Measurements from ENCODE around the gene STEAP4.

Gene STEAP4

DNA sequence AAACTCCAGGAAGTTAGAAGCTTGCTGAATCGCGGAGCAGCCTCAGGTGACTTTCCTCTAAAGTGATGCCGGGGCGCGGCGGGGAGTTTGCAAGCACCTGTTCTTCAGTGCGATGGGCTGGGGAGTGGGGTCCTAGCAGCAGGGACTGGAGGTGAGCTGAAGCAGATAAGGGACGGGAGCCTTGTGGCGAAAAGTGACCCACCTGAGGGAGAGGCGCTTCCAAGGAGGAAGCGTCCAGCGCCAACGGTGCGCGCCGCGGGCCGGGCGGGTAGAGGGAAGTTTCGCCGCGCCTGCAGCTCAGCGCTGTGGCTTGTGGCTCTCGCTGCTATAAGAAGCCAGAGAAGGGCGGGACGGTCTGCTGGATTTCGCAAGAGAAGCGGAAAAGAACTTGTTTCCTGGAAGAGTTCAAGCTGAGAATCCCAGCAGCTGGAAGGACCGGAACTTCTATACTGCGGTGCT lies at the start of gene STEAP4:
Gene STEAP4 (minus strand): TSS at position 305 of the 459 bp plus-strand sequence. CDS start 22,625 bp downstream, outside the sequence.
- no peak for DNase-seq (ENCODE audit: low spot score)

DNA sequence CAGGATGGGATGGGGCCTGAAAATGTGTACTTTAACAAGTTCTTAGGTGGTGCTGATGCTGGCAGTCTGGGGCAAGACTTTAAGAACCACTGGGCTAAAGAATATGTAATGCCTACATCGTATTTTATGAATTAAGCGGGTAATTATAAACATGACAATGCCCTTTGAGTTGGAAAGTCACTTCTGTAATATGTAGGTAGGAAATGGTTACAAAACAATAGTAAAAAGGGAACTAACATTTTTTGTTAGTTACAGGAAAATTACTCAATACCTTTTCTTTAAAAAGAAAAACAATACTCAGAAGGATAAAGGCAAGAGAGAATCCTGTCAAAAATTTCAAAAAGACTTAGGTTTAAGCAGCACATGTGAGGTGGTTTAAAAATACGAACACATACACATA lies 48.3 kb upstream of the STEAP4 start:
- DNase-seq (ENCODE audit: low spot score) = no peak

DNA sequence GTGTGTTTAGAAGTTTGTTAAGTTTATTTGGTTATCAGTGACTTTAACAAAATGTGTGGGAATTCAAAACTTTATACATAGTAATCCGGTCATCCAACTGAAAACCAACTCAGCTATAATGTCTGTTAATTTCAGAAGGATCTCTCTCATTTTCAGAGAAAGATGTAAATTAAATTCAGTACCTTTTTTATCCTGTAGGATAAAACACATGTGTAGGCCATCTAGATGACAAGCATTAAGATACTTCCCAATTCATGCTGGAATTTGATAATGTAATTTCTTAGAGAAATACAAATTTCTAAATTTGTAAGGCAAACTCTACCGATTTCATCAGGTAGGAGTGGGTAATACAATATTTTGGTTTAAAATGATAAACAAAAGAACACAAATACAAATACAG lies 43.4 kb upstream of the STEAP4 start:
- no peak for DNase-seq (ENCODE audit: low spot score)

DNA sequence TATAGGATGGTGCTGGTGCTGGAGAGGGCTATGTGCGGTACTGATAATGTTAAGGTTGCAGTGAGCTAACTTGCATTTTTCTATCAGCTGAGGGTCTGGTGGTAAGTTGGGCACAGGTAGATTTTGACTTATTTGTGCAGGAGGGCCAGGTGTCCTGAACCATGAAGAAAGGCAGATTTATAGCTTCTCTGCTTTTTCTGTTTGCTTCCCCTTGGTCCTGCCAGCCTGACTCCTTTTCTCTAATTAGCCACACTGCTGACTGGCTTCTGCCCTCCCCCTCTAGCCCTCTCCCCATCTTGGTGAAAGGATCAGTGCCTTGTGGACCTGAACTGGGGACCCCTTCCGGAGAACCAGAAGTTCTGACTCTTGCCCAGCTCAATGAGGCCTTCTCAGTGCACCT lies 40.8 kb upstream of the STEAP4 start:
- no peak for DNase-seq (ENCODE audit: low spot score)

DNA sequence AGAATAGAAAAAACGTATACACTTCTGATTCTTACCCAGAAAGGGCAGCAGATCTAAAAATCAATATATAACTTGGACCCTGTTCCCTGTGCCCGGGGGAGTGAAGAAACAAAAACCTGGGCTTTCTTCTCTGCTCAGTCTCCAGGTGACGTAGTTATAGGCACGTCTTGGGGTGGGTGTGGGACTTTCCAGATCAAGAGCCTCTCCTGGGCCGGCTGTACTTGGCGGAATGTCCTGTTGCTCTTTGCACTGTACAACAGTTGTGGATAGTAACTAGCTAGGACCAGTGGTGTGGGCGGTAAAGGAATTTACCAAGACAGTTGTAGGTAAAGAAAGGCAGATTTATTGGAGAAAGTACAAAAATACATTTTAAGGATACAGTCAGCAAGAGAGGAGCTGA lies 40.4 kb upstream of the STEAP4 start:
- no peak for DNase-seq (ENCODE audit: low spot score)

DNA sequence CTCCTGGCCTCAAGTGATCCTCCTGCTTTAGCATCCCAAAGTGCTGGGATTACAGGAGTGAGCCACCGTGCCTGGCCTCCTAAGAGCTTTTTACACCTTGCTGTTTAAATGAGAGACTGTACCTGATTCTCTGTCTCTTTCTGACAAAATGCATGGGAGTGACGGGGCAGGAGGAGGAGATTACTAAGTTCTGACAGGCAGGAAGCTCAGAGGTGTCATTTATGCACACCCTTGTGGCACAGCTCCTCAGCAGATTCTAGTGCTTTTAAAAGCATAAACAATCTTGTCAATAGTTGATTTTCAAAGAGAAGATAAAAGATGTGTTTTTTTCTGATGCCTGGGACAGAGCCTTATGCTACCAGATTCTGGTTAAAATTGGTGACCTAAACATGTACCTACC lies 39.7 kb upstream of the STEAP4 start:
- no peak for DNase-seq (ENCODE audit: low spot score)

DNA sequence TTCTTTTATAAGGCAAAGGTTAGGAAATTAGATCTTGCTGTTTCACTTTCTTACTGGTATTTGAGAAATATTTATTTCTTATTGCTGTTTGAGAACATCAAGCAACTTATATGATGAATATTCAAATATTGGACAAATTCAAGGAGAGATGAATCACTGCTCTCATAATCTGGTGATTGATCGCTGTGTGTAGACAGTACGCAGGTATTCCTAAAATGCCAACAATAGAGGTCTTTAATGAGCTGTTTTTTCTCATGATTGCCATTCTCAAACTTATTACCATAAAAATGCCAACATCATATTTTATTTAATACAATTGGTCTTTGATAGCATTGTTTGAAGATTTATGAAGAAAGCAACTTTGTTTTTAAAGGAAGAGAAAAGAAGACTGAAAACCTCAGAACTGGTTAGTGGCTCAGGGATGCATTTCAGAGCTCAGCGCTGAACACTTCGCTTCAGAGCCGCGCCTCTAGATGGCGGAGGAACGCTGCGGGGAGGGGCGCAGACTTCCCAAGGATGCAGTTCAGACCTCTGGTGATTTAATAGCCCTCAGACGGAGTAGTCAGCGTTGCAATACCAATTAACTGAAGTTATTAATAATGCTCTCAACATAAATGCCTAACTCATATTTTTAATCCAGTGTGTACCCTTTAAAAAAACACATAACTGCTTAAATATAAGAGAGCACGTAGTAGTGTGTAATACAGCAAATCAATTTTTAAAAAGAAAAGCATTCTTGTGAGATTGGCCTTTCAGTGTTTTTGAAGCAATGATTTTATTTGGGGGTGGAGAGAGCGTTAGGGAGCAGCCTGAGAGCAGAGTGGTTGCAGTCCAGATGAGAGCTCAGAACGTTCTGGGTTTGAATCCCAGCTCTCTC lies 38.5 kb upstream of the STEAP4 start:
- peak; percentile 80 for DNase-seq (ENCODE audit: low spot score)

DNA sequence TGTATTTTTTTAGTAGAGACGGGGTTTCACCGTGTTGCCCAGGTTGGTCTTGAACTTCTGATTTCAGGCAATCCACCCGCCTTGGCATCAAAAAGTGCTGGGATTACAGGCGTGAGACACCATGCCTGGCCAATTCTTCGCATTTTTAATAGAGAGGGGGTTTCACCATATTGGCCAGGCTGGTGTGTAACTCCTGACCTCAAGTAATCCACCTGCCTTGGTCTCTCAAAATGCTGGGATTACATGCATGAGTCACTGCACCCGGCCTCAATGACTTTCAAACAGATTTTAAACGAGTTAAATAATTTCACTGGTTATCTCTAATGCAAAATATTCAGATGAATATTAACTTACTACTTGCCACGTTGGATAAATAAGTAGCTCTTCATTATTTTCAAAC lies 37.6 kb upstream of the STEAP4 start:
- no peak for DNase-seq (ENCODE audit: low spot score)

DNA sequence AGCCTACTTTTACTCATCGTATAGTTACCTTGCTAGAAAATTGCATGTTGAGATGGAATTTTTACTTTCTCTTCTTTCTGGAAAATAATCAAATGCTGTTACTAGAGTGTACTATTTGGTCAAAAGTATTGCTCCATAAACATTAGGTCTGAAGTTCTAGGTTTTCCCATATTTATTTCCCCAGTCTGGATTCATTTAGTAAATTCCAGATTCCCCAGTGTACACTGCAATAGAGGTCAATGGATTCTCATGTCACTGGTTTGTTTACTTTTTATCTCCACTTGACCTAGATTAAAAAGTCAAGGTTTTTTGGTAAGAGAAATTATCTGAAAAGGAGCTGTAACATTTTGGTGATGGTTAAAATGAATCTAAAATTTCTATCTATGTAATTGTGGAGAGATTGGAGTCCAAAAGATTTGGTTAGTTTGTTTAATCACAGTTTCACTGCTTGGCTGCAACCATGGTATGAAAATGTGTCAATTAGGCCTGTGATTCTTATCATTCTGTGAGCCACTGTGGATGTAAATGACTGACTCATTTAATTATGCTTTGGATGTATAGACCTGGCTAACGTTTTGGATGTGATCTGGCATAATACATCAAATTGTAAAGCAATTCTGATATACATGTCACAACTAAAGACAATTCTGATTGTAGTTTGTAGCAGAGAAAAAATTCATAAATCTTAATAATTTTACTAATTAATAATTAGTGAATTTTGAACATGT lies 32.7 kb upstream of the STEAP4 start:
- no peak for DNase-seq (ENCODE audit: low spot score)

DNA sequence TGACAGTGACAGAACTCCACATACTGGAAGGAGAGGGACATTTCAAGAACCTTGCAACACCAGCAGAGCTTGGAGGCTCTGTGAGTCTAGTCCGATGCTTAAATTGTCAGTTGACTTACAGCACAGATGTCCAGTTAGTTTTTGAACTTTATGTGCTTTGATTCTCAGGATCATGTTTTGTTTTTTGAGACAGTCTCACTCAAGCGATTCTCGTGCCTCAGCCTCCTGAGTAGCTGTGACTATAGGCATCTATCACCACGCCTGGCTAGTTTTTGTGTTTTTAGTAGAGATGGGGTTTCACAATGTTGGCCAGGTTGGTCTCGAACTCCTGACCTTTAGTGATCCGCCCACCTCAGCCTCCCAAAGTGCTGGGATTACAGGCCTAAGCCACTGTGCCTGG lies 31.8 kb upstream of the STEAP4 start:
- no peak for DNase-seq (ENCODE audit: low spot score)

DNA sequence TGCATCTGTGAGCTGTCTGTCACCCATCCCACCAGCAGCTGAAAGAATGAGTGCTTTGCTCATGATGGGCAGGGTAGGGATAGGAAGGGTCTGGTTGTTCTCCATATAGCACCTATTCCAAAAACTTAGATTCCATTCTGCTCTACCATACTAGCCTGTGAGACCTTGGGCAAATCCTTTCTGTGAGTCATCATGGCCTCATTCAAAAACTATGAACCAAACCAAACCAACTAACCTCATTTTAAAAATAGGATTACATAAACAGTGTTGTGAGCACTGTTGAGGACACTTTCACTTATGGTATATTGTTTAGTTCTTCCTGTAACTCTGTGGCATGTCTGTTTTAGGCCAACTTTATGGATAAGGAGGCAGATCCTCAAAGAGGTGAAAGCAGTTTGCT lies 30.9 kb upstream of the STEAP4 start:
- DNase-seq (ENCODE audit: low spot score) = no peak

DNA sequence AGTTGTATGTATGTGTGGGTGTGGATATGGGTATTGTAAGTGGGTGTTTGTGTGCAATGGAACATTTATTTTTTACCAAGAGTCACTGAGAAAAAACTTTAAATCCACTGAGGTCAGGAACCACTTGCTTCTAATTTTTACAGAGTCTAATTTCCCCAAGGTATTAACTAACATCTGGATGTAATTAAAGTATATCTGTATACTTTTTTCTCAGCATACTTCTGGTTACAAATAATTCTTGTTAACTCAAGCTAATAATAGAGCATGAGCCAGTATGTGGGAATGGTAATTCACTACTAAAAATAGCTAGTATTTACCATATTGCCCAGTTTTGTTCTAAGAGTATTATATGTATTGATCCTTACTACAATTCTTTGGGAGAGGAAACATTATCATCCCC lies 24.6 kb upstream of the STEAP4 start:
- DNase-seq (ENCODE audit: low spot score) = no peak

DNA sequence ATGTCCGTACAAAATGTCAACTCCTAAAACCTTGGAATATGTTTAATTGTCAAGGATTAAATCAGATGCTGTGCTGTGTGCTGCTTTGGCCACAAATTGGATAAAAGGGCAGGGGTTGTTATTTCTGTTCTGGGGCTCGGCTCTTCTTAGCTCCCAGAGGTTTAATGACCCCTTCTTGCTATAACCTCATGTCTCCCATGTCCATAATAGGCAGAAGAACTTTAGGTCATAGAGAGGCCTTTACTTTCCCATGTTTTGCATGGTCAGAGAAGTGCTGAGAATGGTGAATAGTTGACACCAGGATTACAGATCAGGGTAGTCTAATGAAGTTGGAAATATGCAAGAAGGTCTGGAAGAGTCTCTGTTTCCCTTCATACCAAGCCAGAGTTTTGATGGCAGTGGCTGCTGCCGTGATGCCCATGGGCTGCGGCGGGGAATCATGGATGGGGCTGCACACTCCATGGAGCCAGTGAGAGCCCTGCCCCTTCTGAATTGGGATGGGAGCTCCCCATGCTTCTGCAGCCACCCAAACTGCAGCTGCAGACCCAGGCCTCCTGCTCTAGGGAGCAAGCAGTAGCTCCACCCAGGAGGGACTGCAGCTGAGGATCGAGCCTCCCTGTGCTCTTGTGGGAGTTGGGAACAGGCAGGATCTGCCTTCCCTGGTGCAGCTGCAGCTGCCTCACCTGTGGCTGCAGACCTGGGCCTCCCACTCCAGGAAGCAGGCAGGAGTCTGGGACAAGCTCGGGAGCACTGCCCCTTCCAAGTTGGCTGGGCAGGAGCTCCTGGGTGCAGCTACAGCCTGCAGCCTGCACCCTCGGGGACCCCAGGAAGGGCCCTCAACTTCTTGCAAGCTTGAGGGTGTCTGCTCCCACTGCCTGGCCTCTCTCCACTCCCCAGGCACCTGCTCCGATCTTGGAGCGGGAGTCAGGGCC lies 23.1 kb upstream of the STEAP4 start:
- DNase-seq (ENCODE audit: low spot score) = no peak

DNA sequence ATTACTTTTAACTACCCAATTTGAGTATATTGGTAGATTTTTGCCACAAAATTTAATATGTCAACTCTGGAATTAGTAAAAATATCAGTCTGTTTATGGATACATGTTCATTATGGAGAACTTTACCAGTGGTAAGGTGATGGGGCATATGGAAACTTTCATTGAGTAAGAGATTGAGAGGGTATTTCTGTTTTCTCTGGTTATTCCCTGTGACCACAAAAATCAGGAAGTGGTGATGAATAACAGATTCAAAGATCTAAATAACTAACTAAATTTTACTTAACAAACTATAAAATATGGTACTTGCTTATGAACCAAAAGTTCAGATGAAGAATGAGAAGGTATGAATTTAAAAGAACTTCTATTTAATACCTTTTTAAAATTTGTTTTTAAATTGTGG lies 22.1 kb upstream of the STEAP4 start:
- no peak for DNase-seq (ENCODE audit: low spot score)

DNA sequence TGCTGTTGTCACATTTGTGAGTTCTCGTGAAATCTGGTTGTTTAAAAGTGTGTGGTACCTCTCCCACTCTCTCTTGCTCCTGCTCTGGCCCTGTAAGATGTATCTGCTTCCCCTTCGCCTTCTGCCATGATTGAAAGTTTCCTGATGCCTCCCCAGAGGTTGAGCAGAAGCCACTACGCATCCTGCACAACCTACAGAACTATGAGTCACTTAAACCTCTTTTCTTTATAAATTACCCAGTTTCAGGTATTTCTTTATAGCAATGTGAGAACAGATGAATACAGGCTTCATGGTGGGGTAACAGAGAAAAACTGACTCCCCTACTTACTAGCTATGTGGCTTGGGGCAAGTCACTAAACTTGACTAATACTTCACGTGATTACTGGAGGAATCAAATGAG lies 18.0 kb upstream of the STEAP4 start:
- DNase-seq (ENCODE audit: low spot score) = no peak

DNA sequence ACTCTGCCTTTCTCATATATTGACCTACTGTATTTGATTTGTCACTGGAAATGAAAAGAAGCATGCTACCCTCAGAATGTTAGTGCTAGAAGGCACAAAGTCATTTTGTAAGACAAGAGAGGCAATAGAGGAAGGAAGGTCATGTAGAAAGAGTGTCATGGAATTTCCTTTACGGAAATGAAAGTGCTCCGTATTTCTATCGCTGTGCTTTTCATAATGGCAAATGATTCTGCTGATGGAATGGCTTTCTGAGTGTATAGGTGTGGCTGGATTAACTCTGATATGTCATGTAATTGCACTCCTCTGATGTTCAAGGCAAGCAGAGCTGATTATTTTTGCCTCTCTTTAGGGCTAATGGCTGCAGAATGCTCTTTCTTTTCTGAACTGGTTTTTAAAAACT lies 15.5 kb upstream of the STEAP4 start:
- no peak for DNase-seq (ENCODE audit: low spot score)

DNA sequence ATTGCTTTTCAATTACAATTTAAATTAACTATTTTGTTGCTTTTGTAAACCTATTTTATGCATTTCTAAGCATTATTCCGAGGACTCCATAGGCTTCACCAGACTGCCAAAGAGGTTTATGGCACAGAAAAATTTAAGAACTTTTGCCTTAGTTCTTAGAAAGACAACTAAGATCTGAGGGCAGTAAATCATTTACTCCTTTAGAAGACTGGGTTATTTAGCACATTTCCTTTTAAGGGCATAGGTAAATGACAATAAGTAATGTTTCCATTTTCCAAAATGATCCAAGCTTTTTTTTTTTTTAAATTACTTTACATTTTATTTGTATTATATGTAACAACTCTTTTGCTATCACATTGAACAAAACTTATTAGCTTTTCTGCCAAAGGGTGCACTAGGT lies 15.0 kb upstream of the STEAP4 start:
- no peak for DNase-seq (ENCODE audit: low spot score)

DNA sequence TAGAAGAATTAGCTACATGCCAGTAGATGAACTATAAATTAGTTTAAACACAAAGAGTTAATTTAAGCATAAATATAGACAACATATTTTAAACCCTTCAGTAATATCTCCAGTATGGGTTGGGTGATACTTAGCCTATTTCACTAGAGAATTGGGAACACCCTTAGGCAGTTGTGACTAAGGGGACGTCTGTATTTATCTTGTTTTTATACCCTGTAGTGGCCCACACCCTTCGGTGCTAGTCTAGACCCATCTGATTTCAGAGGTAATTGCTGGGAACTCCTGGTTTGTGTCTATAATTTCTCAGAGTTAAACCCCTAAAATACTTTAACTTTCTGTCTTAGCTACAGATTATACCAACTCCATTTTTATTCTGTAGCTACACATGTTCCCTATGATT lies 11.5 kb upstream of the STEAP4 start:
- DNase-seq (ENCODE audit: low spot score) = no peak

DNA sequence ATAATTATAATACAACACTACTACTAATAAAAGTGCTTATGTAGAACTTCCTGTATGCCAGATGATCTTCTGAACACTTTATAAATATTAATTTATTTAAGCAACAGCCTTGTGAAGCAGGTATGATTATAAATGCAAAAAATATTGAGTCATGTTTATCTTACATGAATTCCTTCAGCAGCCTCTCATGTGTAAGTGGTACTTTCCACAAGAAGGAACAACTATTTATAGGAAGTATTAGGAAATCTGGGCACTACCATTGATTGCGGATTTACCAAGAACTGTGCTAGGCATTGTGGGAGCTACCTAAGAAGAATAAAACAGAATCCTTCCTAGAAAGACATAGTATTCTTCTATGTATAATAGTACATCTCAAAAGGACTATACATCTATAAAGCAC lies 10.7 kb upstream of the STEAP4 start:
- no peak for DNase-seq (ENCODE audit: low spot score)

DNA sequence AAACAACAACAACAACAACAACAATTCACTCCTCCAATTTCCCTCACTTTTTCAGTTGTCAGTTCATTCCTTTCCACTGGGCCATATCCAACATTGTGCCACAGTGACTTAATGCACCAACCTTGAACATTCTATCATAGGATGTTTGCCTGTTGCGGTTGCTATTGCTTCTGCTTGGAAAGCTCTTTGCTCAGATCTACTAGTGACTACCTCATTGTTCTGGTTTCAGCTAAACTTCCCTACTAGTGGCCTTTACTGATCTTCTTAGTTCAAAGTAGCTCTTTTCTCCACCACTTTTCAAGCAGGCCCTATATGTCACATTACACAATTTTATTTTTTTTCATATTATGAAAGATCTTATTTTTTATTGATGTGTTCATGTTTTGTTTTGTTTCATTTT lies 9.8 kb upstream of the STEAP4 start:
- no peak for DNase-seq (ENCODE audit: low spot score)

DNA sequence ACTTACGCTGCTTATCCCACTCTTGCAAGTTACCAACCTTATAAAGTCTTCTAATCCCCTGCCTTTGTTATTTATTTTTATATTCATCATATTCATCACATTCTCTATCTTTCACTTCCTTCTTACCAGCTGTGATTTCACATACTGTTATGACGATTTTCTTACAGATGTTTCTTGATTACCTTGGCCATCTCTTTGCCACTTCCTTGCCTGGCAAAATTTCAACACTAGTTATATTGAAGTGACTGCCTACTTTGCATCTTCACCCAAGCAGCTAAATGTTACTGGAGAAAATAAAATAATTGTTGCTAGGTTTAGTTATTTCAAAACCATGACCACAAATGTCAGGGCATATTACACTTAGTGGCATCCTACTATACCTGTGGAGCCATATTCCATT lies 8.8 kb upstream of the STEAP4 start:
- no peak for DNase-seq (ENCODE audit: low spot score)

DNA sequence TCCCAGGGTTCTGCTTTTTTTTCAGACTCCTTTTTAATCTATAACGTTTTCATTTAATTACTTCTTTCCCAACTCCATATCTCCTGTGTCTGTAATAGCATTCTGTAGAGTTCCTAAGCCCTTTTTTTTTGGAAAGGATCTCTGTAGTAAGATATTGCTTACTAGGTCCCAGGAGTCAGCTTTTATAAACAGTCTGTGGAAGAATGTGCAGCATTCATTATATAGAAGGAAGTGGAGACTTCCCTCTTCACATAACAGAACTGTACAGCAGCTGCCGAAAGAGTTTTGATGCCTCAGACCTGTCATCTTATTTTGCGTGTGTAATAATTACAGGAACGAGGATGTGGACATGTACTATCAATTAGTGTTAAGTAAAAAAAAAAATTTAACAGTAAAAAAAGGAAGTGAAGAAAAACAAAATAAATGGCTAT lies 7.4 kb upstream of the STEAP4 start:
- no peak for DNase-seq (ENCODE audit: low spot score)
